Skeletal muscle satellite cell (primary cell): ENCODE results near the gene RHBDD1.

ENCODE experiments used
- H3K27me3 ChIP-seq: 2 replicates; pipeline ENCODE4 v1.7.0; 2013; ENCODE audit warnings: low read length; ENCODE audit not compliant: control insufficient read depth, insufficient read depth
- H3K36me3 ChIP-seq: 2 replicates; pipeline ENCODE4 v1.7.0; 2013; ENCODE audit warnings: mild to moderate bottlenecking, control low read depth, low read length; ENCODE audit not compliant: insufficient read depth
- H3K4me1 ChIP-seq: 2 replicates; pipeline ENCODE4 v1.7.0; 2013; ENCODE audit warnings: low read length; ENCODE audit not compliant: control insufficient read depth, insufficient read depth
- H3K4me2 ChIP-seq: 2 replicates; pipeline ENCODE4 v1.7.0; 2013; ENCODE audit warnings: mild to moderate bottlenecking, low read length
- H3K4me3 ChIP-seq: 2 replicates; pipeline ENCODE4 v1.7.0; 2013; ENCODE audit warnings: low read length
- H3K9ac ChIP-seq: 2 replicates; pipeline ENCODE4 v1.7.0; 2013; ENCODE audit warnings: mild to moderate bottlenecking, low read depth, low read length, moderate library complexity
- H3K9me3 ChIP-seq: replicated peaks from 2 replicates; pipeline ENCODE4 v1.7.0; 2013; ENCODE audit warnings: mild to moderate bottlenecking, control low read depth, low read length

RHBDD1 gene

DNA sequence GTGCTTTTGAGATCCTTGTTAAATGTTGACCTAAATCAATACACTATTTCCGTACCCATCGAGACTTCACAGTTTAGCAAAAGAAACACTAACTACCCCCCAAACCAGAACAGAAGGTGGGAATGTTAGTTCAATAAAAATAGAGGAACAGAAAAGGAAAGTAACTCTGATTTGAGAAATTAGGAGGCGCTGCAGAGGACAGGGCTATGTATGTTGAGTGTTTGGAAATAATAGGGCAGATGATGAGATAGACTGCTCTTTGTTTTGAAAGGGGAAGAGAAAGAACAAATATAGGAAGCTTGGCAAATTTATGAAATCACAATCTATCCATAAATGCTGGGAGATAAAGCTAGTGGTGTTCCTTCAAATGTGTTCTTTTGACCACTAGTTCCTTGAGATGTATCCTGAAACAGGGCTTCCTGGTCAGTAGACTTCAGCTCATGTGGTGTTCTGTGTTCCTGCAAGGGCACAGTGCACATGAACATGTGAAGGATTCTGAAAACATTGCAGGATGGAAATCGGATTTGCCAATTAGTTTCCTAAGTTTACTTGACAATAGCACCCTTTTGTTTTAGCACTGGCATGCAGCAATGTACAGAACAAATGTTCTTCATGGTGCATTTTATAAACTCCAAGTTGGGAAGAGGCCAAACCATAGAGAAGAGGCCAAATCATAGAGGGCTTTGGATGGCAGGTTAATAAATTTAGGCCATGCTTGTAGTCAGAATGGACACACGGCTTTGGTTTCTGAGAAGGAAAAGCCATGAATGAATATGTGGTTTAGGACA, 39.8 kb downstream of the RHBDD1 start:
- Histone ChIP-seq H3K27me3 (no peaks in the 10 kb centered on the region), H3K4me3 (no peak overlapping the region), H3K4me2 (no peak overlapping the region), H3K9me3 (no peaks in the 10 kb centered on the region), H3K9ac (no peak overlapping the region), H3K4me1 (peaks cover 6% of the 10 kb centered on the region), H3K36me3 (no peaks in the 10 kb centered on the region)

DNA sequence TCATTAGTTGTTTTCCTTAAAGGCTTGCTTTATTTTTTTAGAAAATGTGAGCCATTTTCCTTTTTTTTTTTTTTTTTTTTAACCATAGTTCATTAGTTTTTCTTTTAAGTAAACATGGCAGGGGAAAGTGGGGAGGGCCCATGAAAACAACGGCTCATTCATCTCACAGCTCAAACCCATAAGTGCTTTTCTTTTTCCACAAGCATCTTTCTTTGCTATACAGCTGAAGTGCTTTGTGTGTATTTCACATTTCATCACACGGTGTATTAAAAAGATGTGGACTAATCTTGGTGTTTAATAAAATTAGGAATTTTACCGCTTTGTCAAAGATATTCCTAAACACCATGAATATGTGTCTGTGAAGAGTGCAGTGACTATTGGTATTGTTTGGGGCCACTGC, 41.6 kb downstream of the RHBDD1 start:
- Histone ChIP-seq H3K4me2 (no peak overlapping the region), H3K9ac (no peak overlapping the region), H3K4me1 (peaks cover 6% of the 10 kb centered on the region), H3K4me3 (no peak overlapping the region), H3K27me3 (no peaks in the 10 kb centered on the region), H3K36me3 (no peaks in the 10 kb centered on the region), H3K9me3 (no peaks in the 10 kb centered on the region)

- H3K9ac ChIP-seq: no peak overlapping the region
- H3K36me3 ChIP-seq: no peaks in the 10 kb centered on the region
- no peaks in the 10 kb centered on the region for H3K9me3 ChIP-seq
- H3K4me3 ChIP-seq: no peak overlapping the region
- peaks cover 7% of the 10 kb centered on the region for H3K4me1 ChIP-seq
- H3K27me3 ChIP-seq: no peaks in the 10 kb centered on the region
- no peak overlapping the region for H3K4me2 ChIP-seq
Observed at GRCh38 chr2:226881287-226881686, 45.4 kb downstream of the RHBDD1 start.

- H3K9me3 ChIP-seq: no peaks in the 10 kb centered on the region
- peaks cover 13% of the 10 kb centered on the region for H3K4me1 ChIP-seq
- no peaks in the 10 kb centered on the region for H3K27me3 ChIP-seq
- no peaks in the 10 kb centered on the region for H3K36me3 ChIP-seq
- H3K9ac ChIP-seq: no peak overlapping the region
- no peak overlapping the region for H3K4me3 ChIP-seq
- H3K4me2 ChIP-seq: no peak overlapping the region
Observed at GRCh38 chr2:226882606-226883005, 46.8 kb downstream of the RHBDD1 start.

GRCh38 chr2:226883296-226883795, 47.5 kb downstream of the RHBDD1 start:
- H3K36me3 ChIP-seq: no peaks in the 10 kb centered on the region
- H3K4me1 ChIP-seq: peaks cover 21% of the 10 kb centered on the region
- H3K4me3 ChIP-seq: no peak overlapping the region
- no peaks in the 10 kb centered on the region for H3K9me3 ChIP-seq
- H3K9ac ChIP-seq: no peak overlapping the region
- H3K27me3 ChIP-seq: no peaks in the 10 kb centered on the region
- H3K4me2 ChIP-seq: no peak overlapping the region

DNA sequence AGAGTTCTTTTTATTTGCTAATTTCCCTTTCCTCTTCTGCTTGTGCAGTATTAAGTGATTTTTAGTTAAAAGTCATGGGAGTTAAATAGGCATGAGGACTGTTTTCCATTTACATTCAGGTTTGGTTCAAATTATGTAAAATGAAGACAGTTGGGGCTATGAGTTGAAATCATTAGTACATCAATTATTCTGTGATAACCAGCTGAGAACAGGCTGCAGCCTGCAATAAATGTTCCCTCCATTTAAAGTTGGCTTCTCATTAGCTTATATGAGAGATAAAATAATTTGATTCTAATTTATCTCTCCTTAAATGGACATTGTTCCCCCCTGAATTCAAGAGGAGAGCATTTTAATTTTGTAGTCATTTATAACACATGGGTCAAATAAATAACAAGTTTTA, 48.3 kb downstream of the RHBDD1 start:
- Histone ChIP-seq H3K4me2 (no peak overlapping the region), H3K9ac (no peak overlapping the region), H3K9me3 (no peaks in the 10 kb centered on the region), H3K36me3 (no peaks in the 10 kb centered on the region), H3K4me3 (no peak overlapping the region), H3K4me1 (peaks cover 29% of the 10 kb centered on the region), H3K27me3 (no peaks in the 10 kb centered on the region)

DNA sequence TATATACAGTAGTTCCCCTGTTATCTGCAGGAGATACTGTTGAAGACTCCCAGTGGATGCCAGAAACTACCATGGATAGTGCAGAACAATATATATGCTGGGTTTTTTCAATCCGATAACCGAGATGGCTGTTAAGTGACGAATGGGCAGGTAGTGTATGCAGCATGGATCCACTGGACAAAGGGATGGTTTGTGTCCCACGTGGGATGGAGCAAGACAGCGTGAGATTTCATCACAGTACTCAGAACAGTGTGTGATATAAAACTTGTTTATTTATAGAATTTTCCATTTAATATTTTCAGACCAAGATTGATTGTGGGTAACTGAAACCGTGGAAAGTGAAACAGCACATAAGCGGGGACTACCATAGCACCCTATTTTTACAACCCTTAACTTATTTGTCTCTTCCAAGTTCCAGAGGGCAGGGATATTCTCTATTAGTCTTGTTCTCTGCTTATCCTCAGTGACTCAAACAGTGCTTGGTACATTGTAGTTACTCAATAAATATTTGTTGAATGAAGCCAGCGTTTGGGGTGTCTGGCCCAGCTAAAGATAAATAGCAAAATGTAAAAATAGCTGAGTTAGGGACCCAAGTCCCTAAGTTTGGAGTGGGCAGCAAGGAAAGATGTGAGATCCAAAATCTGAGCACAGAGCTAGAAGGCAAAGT, 50.0 kb downstream of the RHBDD1 start:
- Histone ChIP-seq H3K4me3 (no peak overlapping the region), H3K9me3 (no peaks in the 10 kb centered on the region), H3K4me2 (no peak overlapping the region), H3K9ac (no peak overlapping the region), H3K27me3 (no peaks in the 10 kb centered on the region), H3K36me3 (no peaks in the 10 kb centered on the region), H3K4me1 (peaks cover 29% of the 10 kb centered on the region)

DNA sequence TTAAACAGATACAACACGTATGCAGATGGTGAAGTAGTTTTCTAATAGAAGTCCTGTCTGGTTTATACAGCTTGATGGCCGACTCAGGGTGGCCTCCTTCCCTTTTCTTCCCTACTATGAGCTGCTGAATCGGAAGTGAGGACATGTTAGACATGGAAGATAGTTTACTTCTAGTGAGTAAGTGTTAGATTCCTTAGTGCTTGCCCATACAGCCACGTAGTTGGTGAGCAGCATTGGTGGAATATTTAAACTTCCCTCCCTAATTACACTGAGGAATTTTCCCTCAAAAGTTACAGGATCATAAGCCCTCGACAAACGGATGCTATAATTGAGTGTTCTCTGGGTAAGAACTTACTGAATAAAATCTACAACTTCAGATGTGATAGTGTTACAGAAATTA, 52.1 kb downstream of the RHBDD1 start:
- no peak overlapping the region for H3K9ac ChIP-seq
- H3K36me3 ChIP-seq: no peaks in the 10 kb centered on the region
- no peaks in the 10 kb centered on the region for H3K27me3 ChIP-seq
- no peak overlapping the region for H3K4me3 ChIP-seq
- H3K4me1 ChIP-seq: peaks cover 47% of the 10 kb centered on the region
- H3K4me2 ChIP-seq: no peak overlapping the region
- H3K9me3 ChIP-seq: no peaks in the 10 kb centered on the region

GRCh38 chr2:226888378-226888965, 52.6 kb downstream of the RHBDD1 start:
- Histone ChIP-seq H3K27me3 (no peaks in the 10 kb centered on the region), H3K9me3 (no peaks in the 10 kb centered on the region), H3K4me2 (no peak overlapping the region), H3K4me3 (no peak overlapping the region), H3K36me3 (no peaks in the 10 kb centered on the region), H3K9ac (no peak overlapping the region), H3K4me1 (peaks cover 52% of the 10 kb centered on the region)

DNA sequence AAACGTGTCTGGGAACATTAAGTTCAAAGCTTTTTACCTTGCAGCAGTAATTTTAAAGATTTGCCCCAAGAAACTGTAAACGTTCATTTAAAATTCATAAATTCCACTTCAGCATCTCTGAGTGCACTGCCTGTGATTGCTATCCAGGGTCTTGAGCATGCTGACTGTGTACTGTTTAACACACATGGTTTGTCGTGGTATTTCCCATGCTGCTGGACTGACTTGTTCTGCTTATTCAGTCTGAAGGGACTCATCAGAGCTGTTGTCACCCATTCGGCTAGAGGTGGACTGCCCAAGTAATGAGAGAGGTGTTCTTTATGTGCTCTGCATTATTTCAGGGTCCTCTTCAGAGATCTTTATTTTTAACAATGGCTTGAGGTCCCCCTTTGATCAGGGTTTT, 53.1 kb downstream of the RHBDD1 start:
- Histone ChIP-seq H3K4me1 (peaks cover 54% of the 10 kb centered on the region), H3K4me3 (no peak overlapping the region), H3K4me2 (no peak overlapping the region), H3K36me3 (no peaks in the 10 kb centered on the region), H3K27me3 (no peaks in the 10 kb centered on the region), H3K9ac (no peak overlapping the region), H3K9me3 (no peaks in the 10 kb centered on the region)

GRCh38 chr2:226890286-226890685, 54.4 kb downstream of the RHBDD1 start:
- H3K27me3 ChIP-seq: no peaks in the 10 kb centered on the region
- H3K4me1 ChIP-seq: peaks cover 54% of the 10 kb centered on the region
- H3K4me3 ChIP-seq: no peak overlapping the region
- H3K9me3 ChIP-seq: no peaks in the 10 kb centered on the region
- H3K9ac ChIP-seq: no peak overlapping the region
- H3K4me2 ChIP-seq: no peak overlapping the region
- H3K36me3 ChIP-seq: no peaks in the 10 kb centered on the region
